Central memory CD8-positive, alpha-beta T cell (primary cell): ENCODE measurements around the gene HOXD4.

Experiments
- ATAC-seq: fragments of 150-1000 bp; cut with Tn5 transposase; replicated peaks from 2 replicates; pipeline ENCODE4 v1.10.0; 2022; ENCODE audit warnings: mild to moderate bottlenecking, moderate FRiP score, moderate number of reproducible peaks; ENCODE audit not compliant: poor library complexity, severe bottlenecking; ENCODE audit errors: extremely low read depth
- DNase-seq, 2 donors: peaks; one replicate each; pipeline ENCODE4 v3.0.0; 2021; ENCODE audit warnings: low spot score in 2 of 2
- H3K27ac Mint-ChIP-seq: one replicate; pipeline ENCODE4 v1.8.0; 2022; ENCODE audit warnings: low read depth, mild to moderate bottlenecking, moderate library complexity, mixed read lengths
- H3K27me3 Mint-ChIP-seq: one replicate; pipeline ENCODE4 v1.8.0; 2022; ENCODE audit warnings: mixed read lengths
- H3K36me3 Mint-ChIP-seq: one replicate; pipeline ENCODE4 v1.8.0; 2022; ENCODE audit warnings: mild to moderate bottlenecking, moderate library complexity, mixed read lengths; ENCODE audit not compliant: insufficient read depth
- H3K4me1 Mint-ChIP-seq: one replicate; pipeline ENCODE4 v1.8.0; 2022; ENCODE audit warnings: mixed read lengths
- H3K4me3 Mint-ChIP-seq: one replicate; pipeline ENCODE4 v1.8.0; 2022; ENCODE audit warnings: mild to moderate bottlenecking, moderate library complexity, mixed read lengths
- H3K9me3 Mint-ChIP-seq: one replicate; pipeline ENCODE4 v1.8.0; 2022; ENCODE audit warnings: mixed read lengths

The HOXD4 gene

DNA sequence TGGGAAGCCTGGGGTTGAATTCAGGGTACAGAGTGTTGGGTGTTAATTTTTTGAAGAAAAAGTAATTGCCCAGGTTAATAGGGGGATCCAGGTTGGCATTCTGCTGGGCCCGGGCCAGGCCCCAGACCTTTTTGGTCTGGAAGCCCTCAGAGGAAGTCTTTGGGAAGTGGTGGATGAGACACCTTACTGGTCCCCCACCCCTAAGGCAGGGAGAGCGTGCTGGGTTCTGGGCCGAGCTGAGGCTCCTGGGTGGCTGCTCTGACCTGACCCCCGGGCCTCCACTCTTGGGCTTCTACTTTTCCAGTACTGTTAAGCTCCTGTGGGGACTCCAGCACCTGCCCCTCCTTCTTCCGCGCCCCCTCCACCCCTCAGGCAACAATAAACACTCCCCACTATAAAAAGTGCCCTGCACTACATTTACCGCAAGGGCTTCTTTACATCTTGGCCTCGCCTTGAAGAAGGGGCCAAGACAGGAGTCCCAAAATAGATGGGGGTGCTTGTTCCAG lies 5.0 kb downstream of the HOXD4 start:
- H3K36me3 Mint-ChIP-seq = peaks cover 11% of the 10 kb centered on the region
- H3K4me1 Mint-ChIP-seq = peaks cover 6% of the 10 kb centered on the region
- H3K27ac Mint-ChIP-seq = no peak overlapping the region
- DNase-seq (no peak), ATAC-seq (no peak)
- H3K9me3 Mint-ChIP-seq = no peaks in the 10 kb centered on the region
- H3K4me3 Mint-ChIP-seq = no peak overlapping the region
- H3K27me3 Mint-ChIP-seq = peaks cover 91% of the 10 kb centered on the region

DNA sequence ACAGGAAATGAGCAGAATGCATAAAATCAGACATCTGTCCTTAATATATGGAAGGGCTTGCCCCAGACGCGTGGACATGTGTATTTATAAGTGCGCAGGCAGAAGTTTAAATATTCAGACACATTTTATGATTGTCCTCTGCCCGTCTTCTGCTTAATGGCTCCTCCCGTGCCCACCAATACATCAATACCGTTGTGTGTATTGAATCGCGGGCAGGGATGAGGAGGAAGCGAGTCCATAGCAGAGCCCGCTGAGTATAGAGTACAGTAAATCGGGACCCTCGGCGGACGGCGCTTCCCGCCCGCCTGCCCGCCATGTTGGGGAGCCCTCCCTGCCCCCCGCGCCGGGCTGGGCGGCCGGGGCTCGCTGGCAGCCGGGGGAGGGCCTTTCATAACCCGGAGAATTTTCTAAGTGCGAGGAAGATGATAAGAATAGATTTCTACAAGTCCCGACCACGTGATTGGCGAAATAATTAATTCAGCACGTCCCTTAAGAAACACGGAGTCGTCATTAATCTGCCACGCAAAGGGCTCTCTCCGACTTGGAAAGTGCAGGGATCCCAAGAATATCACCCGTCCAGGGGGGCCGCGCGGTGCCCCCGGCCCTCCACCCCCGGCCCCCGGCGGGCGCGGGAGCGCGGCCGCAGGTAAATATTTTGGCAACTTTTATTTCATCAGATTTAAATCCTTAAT lies 5.6 kb downstream of the HOXD4 start, which contains the start of gene HOXD3:
Gene HOXD3, plus strand, starts transcription at position 501 of the 692 bp plus-strand sequence. CDS start 11,808 bp downstream, outside the sequence.
- H3K36me3 Mint-ChIP-seq = peaks cover 11% of the 10 kb centered on the region
- H3K9me3 Mint-ChIP-seq = no peaks in the 10 kb centered on the region
- H3K4me3 Mint-ChIP-seq = peak within 1 kb of the TSS; percentile 18
- DNase-seq = no peak
- peaks cover 93% of the 10 kb centered on the region for H3K27me3 Mint-ChIP-seq
- H3K4me1 Mint-ChIP-seq = peaks cover 6% of the 10 kb centered on the region
- no peak within 1 kb of the TSS for H3K27ac Mint-ChIP-seq
- no peak for ATAC-seq

DNA sequence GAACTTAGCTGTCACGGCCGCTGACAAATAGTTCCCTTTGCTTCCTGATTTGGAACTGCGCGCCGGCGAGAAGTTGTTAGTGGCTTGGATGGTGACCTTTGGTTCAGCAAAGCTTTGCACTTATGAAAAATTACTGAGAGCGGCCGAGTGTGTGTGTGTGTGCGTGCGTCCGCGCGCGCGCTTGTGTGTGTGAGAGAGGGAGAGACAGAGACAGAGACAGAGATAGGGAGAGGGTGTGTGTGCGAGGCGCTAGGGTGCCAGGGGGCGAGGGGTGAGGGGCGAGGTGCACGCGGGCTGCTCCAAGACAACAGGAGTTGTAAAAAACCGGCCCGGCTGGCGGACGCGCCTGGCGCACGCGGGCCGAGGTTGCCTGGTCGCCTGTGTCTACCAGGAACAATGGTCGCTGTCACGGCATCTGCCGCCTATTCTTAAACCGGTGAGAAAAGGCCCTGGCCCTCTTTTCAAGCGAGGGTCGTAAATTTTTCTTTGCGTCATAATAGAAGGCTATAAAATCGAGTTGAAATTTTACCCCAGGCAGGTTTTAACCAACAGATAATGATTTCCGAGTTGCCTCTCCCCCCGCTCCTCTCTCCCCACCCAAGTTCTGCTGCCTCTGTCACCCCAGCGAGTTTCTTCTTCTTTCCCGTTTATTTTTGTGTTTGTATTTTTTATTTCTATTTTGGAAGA lies 6.3 kb downstream of the HOXD4 start:
- Mint-ChIP-seq H3K4me3 (peak overlapping the region; percentile 18), H3K27me3 (peaks cover 99% of the 10 kb centered on the region), H3K36me3 (peaks cover 9% of the 10 kb centered on the region), H3K9me3 (no peaks in the 10 kb centered on the region), H3K27ac (no peak overlapping the region), H3K4me1 (peaks cover 6% of the 10 kb centered on the region)
- ATAC-seq = no peak
- no peak for DNase-seq

DNA sequence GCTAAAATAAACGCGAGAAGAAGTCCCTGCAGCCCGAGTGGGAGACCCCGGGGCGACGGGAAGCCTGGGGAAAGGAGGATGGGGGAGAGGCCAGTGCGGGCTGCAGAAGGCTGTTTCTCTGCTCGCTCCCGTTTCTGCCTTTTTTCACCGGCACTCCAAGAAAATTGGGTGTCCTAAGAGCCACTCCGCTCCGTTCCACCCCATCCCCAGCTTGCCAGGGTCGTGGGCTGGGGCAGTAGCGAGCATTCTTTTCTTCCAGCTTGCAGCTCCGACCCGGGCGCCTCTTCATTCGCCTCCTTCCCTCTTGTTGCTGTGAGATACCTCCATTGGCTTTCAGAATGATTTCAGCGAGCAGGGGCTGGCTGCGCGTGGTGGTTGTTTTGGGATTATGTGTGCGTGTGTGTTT lies 6.8 kb downstream of the HOXD4 start:
- ATAC-seq (no peak), DNase-seq (no peak)
- peaks cover 8% of the 10 kb centered on the region for H3K4me1 Mint-ChIP-seq
- H3K27me3 Mint-ChIP-seq = peaks cover 99% of the 10 kb centered on the region
- H3K4me3 Mint-ChIP-seq = no peak overlapping the region
- H3K9me3 Mint-ChIP-seq = no peaks in the 10 kb centered on the region
- no peak overlapping the region for H3K27ac Mint-ChIP-seq
- H3K36me3 Mint-ChIP-seq = peaks cover 10% of the 10 kb centered on the region

DNA sequence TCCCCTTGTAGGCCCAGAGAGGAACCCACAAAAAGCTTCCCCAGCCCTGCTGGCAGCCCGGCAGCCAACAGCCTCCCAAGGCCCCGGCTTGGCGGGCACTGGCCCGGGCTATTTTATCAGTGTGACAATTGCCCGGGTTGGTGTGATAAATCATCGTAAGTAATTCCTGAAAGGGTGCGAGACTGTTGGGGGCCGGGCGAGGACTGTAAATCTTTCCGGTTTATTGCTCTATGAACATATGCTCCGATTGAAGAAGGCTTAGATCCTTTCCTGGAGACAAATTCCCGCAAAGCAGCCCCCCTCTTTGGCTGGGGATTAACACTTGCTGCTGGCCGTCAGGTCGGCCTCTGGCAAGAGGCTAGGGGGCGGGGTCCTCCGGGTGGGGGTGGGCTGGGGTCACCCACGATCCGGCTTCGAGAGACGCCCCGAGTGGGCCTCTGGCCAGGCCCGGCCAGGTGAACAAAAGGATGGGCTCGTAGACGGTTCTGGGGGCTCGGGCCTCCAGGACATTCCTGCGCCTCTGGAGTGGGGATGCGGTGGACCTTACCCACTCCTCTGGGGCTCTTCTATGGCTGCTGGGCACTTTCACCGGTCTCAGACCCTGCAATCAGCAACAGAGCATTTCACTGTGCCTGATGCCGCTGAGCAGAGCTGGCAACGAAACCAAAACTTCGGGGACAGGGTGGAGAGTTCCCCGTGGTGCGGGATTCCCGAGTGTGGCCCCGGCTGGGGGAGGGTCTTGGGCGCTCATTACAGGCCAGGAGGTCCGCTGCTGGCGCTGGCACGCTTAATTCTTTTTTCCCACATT lies 7.7 kb downstream of the HOXD4 start:
- Mint-ChIP-seq H3K27ac (no peak overlapping the region), H3K27me3 (peaks cover 100% of the 10 kb centered on the region), H3K36me3 (peaks cover 17% of the 10 kb centered on the region), H3K4me3 (no peak overlapping the region), H3K9me3 (no peaks in the 10 kb centered on the region), H3K4me1 (peaks cover 17% of the 10 kb centered on the region)
- ATAC-seq = no peak
- no peak for DNase-seq

DNA sequence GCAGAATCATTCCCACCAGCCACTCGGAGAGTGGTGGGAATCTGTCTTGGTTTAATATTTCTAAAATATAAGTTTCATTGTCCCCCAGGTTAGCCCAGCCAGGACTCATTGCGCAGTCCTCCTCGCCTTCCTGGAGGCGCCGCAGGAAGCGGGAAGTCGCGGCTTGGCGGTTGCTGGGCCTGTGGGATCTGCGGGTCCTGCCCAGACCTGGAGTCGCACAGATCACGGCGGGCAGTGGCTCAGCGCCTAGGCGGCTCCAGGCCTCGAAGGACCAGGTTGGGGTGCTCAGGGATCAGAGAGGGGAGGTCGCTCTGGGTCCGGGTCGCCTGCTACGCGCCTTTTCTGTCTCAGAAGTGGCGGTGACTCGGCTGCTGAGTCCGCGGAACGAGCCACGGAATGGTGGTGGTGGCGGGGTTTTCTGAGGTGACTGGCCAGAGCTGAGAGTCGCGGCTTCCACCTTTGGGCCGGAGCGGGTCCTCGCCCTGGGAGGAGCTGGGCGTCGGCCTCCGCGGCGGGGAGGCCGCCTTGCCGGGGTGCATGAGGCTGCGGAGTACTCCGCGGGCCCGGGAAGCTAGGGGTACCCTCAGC lies 8.4 kb downstream of the HOXD4 start:
- peaks cover 21% of the 10 kb centered on the region for H3K36me3 Mint-ChIP-seq
- DNase-seq (no peak), ATAC-seq (no peak)
- no peaks in the 10 kb centered on the region for H3K9me3 Mint-ChIP-seq
- peaks cover 100% of the 10 kb centered on the region for H3K27me3 Mint-ChIP-seq
- H3K27ac Mint-ChIP-seq = no peak overlapping the region
- no peak overlapping the region for H3K4me3 Mint-ChIP-seq
- H3K4me1 Mint-ChIP-seq = peaks cover 21% of the 10 kb centered on the region

DNA sequence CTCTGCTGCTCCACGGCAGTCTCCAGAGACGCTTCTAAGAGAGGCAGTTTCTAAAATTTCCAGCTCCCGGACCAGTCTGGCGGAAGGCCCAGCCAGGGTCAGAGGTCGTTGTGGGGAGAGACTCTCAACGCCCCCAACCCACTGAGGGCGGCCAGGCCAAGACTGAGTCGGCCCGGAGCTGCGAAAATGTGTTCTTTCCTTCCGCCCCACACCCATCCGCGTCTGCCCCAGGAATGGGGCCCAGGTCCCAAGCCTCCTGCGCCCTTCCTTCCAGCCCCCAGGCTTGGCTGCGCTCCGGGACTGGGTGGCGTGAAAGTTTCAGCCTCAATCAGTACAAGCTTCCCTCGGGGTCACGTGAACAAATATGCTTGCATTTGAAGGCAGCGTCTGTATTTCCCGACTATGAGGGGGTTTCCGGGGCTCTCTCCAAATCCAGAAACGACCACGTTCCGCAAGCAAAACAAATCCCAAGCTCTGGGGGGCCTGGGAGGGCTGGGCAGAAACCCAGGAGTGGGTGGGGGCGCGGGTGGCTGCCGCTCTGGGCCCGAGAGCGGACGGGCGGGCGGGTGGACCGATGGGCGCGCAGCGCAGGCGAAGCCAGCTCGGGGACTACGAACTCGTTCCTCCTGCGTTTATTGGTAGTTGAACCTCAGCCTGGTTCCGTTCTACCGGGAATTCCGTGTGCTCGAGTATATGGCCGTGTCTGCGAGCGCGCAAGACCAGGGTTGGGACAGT lies 9.1 kb downstream of the HOXD4 start:
- H3K9me3 Mint-ChIP-seq = no peaks in the 10 kb centered on the region
- H3K4me3 Mint-ChIP-seq = no peak overlapping the region
- peaks cover 23% of the 10 kb centered on the region for H3K36me3 Mint-ChIP-seq
- DNase-seq (no peak), ATAC-seq (no peak)
- no peak overlapping the region for H3K27ac Mint-ChIP-seq
- peaks cover 21% of the 10 kb centered on the region for H3K4me1 Mint-ChIP-seq
- H3K27me3 Mint-ChIP-seq = peaks cover 100% of the 10 kb centered on the region

DNA sequence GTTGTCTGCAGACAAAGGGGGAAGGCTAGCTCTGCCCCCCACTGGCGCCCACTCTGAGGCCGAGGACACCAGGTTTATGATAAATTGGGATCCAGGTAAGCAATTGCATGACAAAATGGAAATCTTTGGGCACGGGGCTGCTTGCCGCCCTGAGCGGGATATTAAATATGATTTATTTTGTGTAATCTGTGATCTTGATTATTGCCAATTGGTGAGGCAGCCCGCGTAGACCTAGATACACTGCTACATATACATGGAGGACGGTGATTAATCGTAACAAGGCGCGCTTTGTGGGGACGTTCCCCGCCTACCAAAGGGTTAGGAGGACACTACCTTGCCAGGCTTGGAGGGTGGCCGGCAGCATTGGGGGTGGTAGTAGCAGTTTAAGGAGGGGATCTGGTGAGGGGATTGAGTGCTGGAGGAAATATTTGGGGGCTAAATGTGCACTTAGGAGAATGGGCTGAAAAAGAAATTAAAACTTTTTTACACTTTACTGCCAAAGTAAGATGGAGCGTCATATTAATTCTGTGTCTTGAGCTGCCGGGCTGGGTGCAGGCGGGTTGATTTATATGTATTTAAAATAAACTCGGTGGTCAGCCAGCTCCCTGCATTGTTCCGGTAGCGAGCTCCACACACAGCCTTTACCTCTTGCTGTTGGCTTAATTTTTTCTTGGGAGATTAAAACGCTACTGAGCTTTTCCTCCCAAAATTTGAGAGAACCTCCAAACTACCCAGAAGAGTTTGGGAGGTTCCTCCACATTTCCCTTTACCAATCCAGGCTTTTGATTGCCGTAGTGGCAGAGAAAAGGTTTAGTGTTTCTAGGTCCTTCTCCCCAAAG lies 9.9 kb downstream of the HOXD4 start:
- peak overlapping the region; percentile 10 for H3K27ac Mint-ChIP-seq
- ATAC-seq (no peak), DNase-seq (no peak)
- peaks cover 100% of the 10 kb centered on the region for H3K27me3 Mint-ChIP-seq
- H3K4me3 Mint-ChIP-seq = no peak overlapping the region
- peaks cover 24% of the 10 kb centered on the region for H3K36me3 Mint-ChIP-seq
- H3K9me3 Mint-ChIP-seq = no peaks in the 10 kb centered on the region
- H3K4me1 Mint-ChIP-seq = peaks cover 21% of the 10 kb centered on the region

DNA sequence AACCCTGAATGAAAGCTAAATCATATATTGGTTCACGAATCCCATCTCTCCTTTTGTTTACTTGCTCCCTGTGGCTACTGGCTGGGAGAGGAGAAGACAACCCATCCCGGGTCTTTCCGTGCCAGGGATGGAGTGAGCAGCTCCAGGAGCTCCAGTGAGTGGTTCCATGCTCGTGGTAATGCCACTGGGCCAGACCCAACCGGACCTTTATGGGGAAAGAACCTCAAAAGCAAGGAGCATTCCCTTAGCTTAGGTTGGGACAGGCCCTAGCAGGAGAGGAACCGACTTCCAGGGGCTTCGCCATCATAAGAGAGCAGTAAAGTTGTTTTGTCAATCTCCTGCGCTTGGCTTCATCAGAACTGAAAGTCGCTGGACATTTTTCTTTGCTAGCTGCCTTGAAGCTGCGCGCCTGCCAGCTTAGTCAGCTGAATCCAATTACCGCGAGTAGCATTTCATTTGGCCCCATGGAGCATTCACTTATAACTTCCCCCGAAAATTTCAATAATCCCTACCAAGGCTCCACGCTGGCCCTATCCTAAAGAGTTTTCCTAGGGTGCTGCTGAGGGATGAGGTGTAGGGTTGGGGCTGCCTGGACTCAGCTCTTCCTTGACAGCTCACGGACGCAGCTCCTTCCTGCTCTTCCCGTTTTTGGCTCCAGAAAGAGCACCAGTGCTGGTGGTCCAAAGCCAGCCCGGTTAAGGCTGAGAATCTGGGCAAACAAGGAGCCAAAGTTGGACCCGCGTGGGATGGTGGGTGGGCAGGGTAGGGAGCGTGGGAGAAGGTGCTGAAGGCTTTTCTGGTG lies 10.7 kb downstream of the HOXD4 start:
- Mint-ChIP-seq H3K27me3 (peaks cover 100% of the 10 kb centered on the region), H3K36me3 (peaks cover 24% of the 10 kb centered on the region), H3K4me1 (peaks cover 21% of the 10 kb centered on the region), H3K27ac (no peak overlapping the region), H3K4me3 (no peak overlapping the region), H3K9me3 (no peaks in the 10 kb centered on the region)
- no peak for ATAC-seq
- DNase-seq = no peak

DNA sequence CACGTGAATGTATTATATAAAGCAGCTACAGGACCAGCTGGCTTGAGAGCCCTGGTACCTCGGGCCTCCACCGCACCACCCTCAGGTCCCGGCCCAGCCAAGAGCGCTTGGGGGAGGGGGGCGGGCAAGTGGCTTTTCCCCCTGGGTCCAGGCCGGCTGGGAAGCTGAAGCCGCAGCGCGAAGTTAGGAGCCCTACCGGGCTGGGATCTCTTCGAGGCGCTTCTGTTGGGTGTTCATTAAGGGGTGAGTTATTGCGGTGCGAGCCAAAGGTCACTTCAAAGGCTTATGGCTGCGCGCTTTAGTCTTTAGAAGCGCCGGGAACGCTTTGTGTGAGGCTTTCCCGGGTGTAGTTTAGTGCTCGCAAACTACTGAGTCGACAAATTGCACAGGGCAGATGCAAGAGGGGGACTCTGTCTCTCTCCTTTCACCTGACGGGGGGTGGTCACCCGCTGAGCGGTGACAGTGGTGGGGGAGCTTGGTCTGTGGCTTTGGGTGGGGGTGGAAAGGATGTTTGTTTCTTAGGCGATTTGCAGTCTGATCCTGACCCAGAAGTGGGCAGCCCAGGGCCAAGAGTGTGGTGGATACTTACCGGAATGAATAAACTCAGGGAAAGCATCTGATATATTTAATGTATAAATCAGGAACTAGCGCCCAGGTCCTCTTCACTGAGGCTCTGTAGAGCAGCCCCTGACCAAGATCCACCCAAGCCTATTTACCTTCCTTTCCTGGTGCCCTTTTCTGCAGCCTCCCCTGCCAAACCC lies 11.7 kb downstream of the HOXD4 start:
- Mint-ChIP-seq H3K4me1 (peaks cover 15% of the 10 kb centered on the region), H3K36me3 (peaks cover 20% of the 10 kb centered on the region), H3K9me3 (no peaks in the 10 kb centered on the region), H3K27me3 (peaks cover 100% of the 10 kb centered on the region), H3K4me3 (no peak overlapping the region), H3K27ac (no peak overlapping the region)
- ATAC-seq (no peak), DNase-seq (no peak)
